ENCODE data around the gene ASB6. TPM values are rescaled to one million over a fixed set of nuclear protein-coding genes. Genes with fewer than 3 reads are reported as not detected.
"Not testable (repeated sequence)": the region's sequence is repeated elsewhere in the genome, so short reads cannot be mapped to it uniquely, and the experiment has no call there.

ASB6 gene
- total RNA-seq, 1 experiment from 2014 or later: 20.0 TPM

DNA sequence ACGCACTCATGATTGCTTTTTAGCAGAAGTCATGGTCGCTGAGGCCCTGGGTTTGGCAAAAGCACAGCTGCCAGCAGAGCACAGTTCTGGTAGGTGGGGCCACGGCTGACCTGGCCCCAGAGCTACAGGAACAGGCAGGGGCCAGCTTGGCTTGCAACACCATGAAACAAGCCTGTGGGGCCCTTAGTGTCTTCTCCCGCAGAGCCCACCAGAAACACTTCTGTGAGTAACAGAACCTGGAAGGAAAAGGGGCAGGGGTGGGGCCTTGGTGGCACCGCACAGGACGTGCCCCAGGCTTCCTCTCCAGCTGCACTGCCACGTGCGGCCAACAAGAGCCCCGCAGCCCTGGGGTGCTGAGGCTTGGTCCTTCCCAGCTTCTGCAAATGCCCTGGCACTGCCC, 4.8 kb downstream of the ASB6 start (continued):
- TF ChIP-seq, protein P1, sequence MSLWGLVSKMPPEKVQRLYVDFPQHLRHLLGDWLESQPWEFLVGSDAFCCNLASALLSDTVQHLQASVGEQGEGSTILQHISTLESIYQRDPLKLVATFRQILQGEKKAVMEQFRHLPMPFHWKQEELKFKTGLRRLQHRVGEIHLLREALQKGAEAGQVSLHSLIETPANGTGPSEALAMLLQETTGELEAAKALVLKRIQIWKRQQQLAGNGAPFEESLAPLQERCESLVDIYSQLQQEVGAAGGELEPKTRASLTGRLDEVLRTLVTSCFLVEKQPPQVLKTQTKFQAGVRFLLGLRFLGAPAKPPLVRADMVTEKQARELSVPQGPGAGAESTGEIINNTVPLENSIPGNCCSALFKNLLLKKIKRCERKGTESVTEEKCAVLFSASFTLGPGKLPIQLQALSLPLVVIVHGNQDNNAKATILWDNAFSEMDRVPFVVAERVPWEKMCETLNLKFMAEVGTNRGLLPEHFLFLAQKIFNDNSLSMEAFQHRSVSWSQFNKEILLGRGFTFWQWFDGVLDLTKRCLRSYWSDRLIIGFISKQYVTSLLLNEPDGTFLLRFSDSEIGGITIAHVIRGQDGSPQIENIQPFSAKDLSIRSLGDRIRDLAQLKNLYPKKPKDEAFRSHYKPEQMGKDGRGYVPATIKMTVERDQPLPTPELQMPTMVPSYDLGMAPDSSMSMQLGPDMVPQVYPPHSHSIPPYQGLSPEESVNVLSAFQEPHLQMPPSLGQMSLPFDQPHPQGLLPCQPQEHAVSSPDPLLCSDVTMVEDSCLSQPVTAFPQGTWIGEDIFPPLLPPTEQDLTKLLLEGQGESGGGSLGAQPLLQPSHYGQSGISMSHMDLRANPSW (CRISPR knock-in tag; conservative IDR thresholded peaks at IDR 0.05; ENCODE audit: low read depth): no peak
- TF ChIP-seq, protein P2, sequence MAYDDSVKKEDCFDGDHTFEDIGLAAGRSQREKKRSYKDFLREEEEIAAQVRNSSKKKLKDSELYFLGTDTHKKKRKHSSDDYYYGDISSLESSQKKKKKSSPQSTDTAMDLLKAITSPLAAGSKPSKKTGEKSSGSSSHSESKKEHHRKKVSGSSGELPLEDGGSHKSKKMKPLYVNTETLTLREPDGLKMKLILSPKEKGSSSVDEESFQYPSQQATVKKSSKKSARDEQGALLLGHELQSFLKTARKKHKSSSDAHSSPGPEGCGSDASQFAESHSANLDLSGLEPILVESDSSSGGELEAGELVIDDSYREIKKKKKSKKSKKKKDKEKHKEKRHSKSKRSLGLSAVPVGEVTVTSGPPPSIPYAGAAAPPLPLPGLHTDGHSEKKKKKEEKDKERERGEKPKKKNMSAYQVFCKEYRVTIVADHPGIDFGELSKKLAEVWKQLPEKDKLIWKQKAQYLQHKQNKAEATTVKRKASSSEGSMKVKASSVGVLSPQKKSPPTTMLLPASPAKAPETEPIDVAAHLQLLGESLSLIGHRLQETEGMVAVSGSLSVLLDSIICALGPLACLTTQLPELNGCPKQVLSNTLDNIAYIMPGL (CRISPR knock-in tag; IDR thresholded peaks at IDR 0.05): no peak
- TF ChIP-seq, protein P3, sequence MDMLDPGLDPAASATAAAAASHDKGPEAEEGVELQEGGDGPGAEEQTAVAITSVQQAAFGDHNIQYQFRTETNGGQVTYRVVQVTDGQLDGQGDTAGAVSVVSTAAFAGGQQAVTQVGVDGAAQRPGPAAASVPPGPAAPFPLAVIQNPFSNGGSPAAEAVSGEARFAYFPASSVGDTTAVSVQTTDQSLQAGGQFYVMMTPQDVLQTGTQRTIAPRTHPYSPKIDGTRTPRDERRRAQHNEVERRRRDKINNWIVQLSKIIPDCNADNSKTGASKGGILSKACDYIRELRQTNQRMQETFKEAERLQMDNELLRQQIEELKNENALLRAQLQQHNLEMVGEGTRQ (CRISPR knock-in tag; IDR thresholded peaks at IDR 0.05): no peak
- TF ChIP-seq HMGA2 (CRISPR knock-in tag; IDR thresholded peaks at IDR 0.05) (no peak), CBFB (CRISPR knock-in tag; IDR thresholded peaks at IDR 0.05; ENCODE audit: low read depth) (no peak), TEAD4 (CRISPR knock-in tag; IDR thresholded peaks at IDR 0.05) (no peak), TP53 (CRISPR knock-in tag; IDR thresholded peaks at IDR 0.05) (no peak)

DNA sequence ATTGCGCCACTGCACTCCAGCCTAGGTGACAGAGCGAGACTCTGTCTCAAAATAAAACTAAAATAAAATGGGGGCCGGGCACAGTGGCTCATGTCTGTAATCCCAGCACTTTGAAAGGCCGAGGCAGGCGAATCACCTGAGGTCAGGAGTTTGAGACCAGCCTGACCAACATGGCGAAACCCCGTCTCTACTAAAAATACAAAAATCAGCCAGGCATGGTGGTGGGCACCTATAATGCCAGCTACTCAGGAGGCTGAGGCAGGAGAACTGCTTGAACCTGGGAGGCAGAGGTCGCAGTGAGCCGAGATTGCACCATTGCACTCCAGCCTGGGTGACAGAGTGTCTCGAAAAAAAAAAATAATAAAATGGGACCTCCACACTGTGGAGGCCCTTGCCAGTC, 5.6 kb downstream of the ASB6 start:
- POLR2A ChIA-PET; H3K9me3 Mint-ChIP-seq; H3K27me3 Mint-ChIP-seq (ENCODE audit: low read depth); ATAC-seq; H3K27ac Mint-ChIP-seq; DNase-seq (ENCODE audit: low spot score); H3K4me3 Mint-ChIP-seq: not testable (repeated sequence)
- CTCF ChIA-PET: interaction anchor here (1.1 to 2.0 kb wide), 2 partner anchors 12 to 493 kb away, joined by 3 to 10 read pairs; no protein-coding TSS in a partner anchor
- Mint-ChIP-seq H3K4me1 (peaks cover 11% of the 10 kb centered on the region), H3K36me3 (peaks cover 31% of the 10 kb centered on the region)

DNA sequence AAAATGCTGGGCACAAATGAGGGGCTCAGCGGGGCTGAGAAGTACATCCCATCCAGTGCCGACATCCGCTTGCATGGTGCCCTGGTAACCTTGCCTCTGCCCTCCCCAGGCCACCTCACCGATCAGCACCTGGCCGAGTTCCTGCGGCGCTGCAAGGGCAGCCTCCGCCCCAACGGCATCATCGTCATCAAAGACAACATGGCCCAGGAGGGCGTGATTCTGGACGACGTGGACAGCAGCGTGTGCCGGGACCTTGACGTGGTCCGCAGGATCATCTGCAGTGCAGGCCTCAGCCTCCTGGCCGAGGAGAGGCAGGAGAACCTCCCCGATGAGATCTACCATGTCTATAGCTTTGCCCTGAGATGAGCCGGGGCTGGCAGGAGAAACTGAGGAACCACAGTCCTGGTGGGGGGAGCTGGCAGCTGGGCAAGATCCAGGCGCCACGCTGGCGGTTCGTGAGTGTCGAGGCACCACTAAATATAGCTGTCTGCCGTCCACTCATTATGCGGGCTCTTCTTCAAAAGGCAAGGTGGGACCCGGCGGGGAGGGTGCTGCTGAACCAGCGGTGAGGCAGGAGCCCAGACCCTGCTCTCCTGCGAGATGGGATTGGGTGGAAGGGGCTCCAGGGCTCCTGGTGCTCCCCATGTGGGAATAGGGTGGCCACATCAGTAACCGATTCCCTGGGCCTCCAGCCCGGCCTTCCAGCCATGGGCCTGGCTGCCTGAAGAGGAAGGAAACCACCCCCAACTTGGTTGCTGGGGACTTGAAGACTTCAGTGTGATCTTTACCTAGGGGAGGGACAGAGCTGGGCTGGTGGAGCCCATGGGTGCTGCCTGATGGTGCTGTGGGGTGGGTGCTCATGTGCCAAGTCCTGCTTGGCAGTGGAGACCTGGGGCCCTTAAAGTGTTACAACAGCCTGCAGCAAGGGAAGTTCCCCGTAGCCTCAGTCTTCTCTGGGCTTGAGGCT, 6.6 kb downstream of the ASB6 start:
- no peaks in the 10 kb centered on the region for H3K9me3 Mint-ChIP-seq
- H3K27me3 Mint-ChIP-seq (ENCODE audit: low read depth): no peaks in the 10 kb centered on the region
- H3K36me3 Mint-ChIP-seq: peaks cover 31% of the 10 kb centered on the region
- peaks cover 10% of the 10 kb centered on the region for H3K4me1 Mint-ChIP-seq
- H3K27ac Mint-ChIP-seq: no peak overlapping the region
- no peak for DNase-seq (ENCODE audit: low spot score)
- ChIA-PET POLR2A (no interaction called here), CTCF (no interaction called here)
- H3K4me3 Mint-ChIP-seq: no peak overlapping the region
- no peak for ATAC-seq
- TF ChIP-seq, protein P4, sequence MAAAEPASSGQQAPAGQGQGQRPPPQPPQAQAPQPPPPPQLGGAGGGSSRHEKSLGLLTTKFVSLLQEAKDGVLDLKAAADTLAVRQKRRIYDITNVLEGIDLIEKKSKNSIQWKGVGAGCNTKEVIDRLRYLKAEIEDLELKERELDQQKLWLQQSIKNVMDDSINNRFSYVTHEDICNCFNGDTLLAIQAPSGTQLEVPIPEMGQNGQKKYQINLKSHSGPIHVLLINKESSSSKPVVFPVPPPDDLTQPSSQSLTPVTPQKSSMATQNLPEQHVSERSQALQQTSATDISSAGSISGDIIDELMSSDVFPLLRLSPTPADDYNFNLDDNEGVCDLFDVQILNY (CRISPR knock-in tag; IDR thresholded peaks at IDR 0.05): no peak
- TF ChIP-seq, protein P5, sequence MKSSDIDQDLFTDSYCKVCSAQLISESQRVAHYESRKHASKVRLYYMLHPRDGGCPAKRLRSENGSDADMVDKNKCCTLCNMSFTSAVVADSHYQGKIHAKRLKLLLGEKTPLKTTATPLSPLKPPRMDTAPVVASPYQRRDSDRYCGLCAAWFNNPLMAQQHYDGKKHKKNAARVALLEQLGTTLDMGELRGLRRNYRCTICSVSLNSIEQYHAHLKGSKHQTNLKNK (CRISPR knock-in tag; IDR thresholded peaks at IDR 0.05): no peak
- TF ChIP-seq NR2C2 (CRISPR knock-in tag; IDR thresholded peaks at IDR 0.05) (no peak), CBFB (CRISPR knock-in tag; IDR thresholded peaks at IDR 0.05; ENCODE audit: low read depth) (no peak), MXD4 (CRISPR knock-in tag; IDR thresholded peaks at IDR 0.05; ENCODE audit: borderline replicate concordance) (no peak), FOXP1 (CRISPR knock-in tag; IDR thresholded peaks at IDR 0.05; ENCODE audit: borderline replicate concordance) (no peak), IRF2 (CRISPR knock-in tag; IDR thresholded peaks at IDR 0.05; ENCODE audit: borderline replicate concordance, low read depth) (no peak), CREM (CRISPR knock-in tag; IDR thresholded peaks at IDR 0.05) (no peak), FOXJ3 (CRISPR knock-in tag; IDR thresholded peaks at IDR 0.05; ENCODE audit: borderline replicate concordance) (no peak), ZNF317 (CRISPR knock-in tag; IDR thresholded peaks at IDR 0.05; ENCODE audit: borderline replicate concordance, low read depth) (no peak)
- TF ChIP-seq, protein P6, sequence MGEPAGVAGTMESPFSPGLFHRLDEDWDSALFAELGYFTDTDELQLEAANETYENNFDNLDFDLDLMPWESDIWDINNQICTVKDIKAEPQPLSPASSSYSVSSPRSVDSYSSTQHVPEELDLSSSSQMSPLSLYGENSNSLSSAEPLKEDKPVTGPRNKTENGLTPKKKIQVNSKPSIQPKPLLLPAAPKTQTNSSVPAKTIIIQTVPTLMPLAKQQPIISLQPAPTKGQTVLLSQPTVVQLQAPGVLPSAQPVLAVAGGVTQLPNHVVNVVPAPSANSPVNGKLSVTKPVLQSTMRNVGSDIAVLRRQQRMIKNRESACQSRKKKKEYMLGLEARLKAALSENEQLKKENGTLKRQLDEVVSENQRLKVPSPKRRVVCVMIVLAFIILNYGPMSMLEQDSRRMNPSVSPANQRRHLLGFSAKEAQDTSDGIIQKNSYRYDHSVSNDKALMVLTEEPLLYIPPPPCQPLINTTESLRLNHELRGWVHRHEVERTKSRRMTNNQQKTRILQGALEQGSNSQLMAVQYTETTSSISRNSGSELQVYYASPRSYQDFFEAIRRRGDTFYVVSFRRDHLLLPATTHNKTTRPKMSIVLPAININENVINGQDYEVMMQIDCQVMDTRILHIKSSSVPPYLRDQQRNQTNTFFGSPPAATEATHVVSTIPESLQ (CRISPR knock-in tag; IDR thresholded peaks at IDR 0.05): no peak
- TF ChIP-seq, protein P7, sequence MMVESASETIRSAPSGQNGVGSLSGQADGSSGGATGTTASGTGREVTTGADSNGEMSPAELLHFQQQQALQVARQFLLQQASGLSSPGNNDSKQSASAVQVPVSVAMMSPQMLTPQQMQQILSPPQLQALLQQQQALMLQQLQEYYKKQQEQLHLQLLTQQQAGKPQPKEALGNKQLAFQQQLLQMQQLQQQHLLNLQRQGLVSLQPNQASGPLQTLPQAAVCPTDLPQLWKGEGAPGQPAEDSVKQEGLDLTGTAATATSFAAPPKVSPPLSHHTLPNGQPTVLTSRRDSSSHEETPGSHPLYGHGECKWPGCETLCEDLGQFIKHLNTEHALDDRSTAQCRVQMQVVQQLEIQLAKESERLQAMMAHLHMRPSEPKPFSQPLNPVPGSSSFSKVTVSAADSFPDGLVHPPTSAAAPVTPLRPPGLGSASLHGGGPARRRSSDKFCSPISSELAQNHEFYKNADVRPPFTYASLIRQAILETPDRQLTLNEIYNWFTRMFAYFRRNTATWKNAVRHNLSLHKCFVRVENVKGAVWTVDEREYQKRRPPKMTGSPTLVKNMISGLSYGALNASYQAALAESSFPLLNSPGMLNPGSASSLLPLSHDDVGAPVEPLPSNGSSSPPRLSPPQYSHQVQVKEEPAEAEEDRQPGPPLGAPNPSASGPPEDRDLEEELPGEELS (CRISPR knock-in tag; IDR thresholded peaks at IDR 0.05): no peak
- TF ChIP-seq, protein P8, sequence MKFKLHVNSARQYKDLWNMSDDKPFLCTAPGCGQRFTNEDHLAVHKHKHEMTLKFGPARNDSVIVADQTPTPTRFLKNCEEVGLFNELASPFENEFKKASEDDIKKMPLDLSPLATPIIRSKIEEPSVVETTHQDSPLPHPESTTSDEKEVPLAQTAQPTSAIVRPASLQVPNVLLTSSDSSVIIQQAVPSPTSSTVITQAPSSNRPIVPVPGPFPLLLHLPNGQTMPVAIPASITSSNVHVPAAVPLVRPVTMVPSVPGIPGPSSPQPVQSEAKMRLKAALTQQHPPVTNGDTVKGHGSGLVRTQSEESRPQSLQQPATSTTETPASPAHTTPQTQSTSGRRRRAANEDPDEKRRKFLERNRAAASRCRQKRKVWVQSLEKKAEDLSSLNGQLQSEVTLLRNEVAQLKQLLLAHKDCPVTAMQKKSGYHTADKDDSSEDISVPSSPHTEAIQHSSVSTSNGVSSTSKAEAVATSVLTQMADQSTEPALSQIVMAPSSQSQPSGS (CRISPR knock-in tag; IDR thresholded peaks at IDR 0.05; ENCODE audit: borderline replicate concordance, low read depth): no peak
